ENCODE measurements around the gene AKR1C1. TPM values are rescaled to one million over a fixed set of nuclear protein-coding genes. Genes with fewer than 3 reads are reported as not detected.

The AKR1C1 gene
- total RNA-seq, 2 donors from 2014 or later = 0.62 to 1.6 TPM

DNA sequence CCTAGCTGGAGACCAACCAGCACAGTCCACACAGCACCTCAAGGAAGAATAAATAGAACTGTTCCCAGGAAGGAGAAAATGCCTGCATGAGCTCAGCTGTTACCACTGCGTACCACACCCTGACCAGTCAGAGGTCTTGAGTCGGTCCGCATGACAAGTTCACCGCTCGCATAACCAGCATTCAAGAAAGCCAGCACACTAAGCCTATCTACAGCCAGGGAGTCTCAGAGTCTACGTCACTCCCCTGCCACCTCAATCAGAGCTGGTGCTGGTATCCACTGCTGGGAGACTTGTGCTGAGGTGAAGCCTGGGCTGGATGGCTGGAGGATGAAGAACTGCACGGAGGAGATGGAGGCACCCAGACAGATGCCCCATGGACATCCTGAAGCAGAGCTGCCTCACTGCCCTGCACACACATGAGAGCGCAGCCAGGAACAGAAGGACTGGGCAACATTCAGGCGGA, 19.6 kb downstream of the AKR1C1 start:
- Mint-ChIP-seq H3K27ac (no peak overlapping the region), H3K27me3 (ENCODE audit: insufficient read depth) (peaks cover 35% of the 10 kb centered on the region), H3K4me3 (no peak overlapping the region), H3K9me3 (peaks cover 15% of the 10 kb centered on the region), H3K36me3 (ENCODE audit: low read depth) (no peaks in the 10 kb centered on the region), H3K4me1 (peaks cover 20% of the 10 kb centered on the region)
- no peaks in the 10 kb centered on the region for H3K27me3 ChIP-seq (ENCODE audit: control insufficient read depth, insufficient read depth, low read length, poor library complexity, severe bottlenecking)
- peaks cover 4% of the 10 kb centered on the region for H3K4me1 ChIP-seq (ENCODE audit: control insufficient read depth, insufficient read depth, low read length)
- TF ChIP-seq, protein P1, sequence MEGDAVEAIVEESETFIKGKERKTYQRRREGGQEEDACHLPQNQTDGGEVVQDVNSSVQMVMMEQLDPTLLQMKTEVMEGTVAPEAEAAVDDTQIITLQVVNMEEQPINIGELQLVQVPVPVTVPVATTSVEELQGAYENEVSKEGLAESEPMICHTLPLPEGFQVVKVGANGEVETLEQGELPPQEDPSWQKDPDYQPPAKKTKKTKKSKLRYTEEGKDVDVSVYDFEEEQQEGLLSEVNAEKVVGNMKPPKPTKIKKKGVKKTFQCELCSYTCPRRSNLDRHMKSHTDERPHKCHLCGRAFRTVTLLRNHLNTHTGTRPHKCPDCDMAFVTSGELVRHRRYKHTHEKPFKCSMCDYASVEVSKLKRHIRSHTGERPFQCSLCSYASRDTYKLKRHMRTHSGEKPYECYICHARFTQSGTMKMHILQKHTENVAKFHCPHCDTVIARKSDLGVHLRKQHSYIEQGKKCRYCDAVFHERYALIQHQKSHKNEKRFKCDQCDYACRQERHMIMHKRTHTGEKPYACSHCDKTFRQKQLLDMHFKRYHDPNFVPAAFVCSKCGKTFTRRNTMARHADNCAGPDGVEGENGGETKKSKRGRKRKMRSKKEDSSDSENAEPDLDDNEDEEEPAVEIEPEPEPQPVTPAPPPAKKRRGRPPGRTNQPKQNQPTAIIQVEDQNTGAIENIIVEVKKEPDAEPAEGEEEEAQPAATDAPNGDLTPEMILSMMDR (conservative IDR thresholded peaks at IDR 0.05) = no peak
- no peak overlapping the region for H3K9ac ChIP-seq (ENCODE audit: extremely low read depth, low read length, poor library complexity, severe bottlenecking)
- H3K4me3 ChIP-seq (ENCODE audit: low read length) = no peak overlapping the region
- no peaks in the 10 kb centered on the region for H3K36me3 ChIP-seq (ENCODE audit: control insufficient read depth, insufficient read depth, low read length)
- no peak for DNase-seq
- peaks cover 10% of the 10 kb centered on the region for H3K9me3 ChIP-seq (ENCODE audit: control insufficient read depth, low read length)
- no peak overlapping the region for H3K27ac ChIP-seq (ENCODE audit: low read depth, low read length)
- WGBS, 2 experiments (ENCODE audit: insufficient coverage in 1 of 2, insufficient read length in 1 of 2) = 92 to 93% methylated on average over 8 to 9 of the region's 9 CpGs

DNA sequence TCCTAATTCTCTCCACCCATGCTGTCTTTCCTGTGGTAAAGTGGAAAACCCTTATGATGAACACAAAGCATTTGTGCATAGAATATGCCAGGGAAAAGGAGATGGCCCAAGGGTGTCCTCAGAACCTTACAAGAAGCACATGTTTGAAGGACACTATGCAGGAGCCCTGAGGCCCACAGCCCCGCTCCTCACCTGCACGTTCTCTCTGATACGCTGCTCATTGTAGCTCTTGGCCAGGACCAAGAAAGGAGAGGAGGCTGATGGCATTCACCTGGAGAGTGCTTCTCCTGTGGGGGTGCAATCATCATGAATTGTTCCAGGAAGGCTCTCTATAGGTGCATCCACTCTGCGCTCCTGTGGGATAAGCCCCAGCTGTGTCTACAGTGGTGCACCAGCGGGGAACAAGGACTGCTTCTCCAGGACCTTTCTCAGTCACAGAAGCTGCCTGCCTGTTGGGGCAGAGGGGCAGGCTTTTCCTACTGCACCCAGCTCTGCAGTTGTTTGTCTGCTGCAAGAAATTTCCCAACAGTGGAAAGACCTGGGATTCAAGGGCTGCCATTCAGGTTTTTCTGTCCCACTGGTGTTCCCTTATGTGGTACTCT, 20.5 kb downstream of the AKR1C1 start:
- Mint-ChIP-seq H3K36me3 (ENCODE audit: low read depth) (no peaks in the 10 kb centered on the region), H3K27me3 (ENCODE audit: insufficient read depth) (peaks cover 37% of the 10 kb centered on the region), H3K4me1 (peaks cover 20% of the 10 kb centered on the region), H3K4me3 (no peak overlapping the region), H3K27ac (no peak overlapping the region), H3K9me3 (peaks cover 15% of the 10 kb centered on the region)
- Histone ChIP-seq H3K36me3 (ENCODE audit: control insufficient read depth, insufficient read depth, low read length) (no peaks in the 10 kb centered on the region), H3K9ac (ENCODE audit: extremely low read depth, low read length, poor library complexity, severe bottlenecking) (no peak overlapping the region), H3K4me1 (ENCODE audit: control insufficient read depth, insufficient read depth, low read length) (peaks cover 4% of the 10 kb centered on the region), H3K27me3 (ENCODE audit: control insufficient read depth, insufficient read depth, low read length, poor library complexity, severe bottlenecking) (no peaks in the 10 kb centered on the region), H3K27ac (ENCODE audit: low read depth, low read length) (no peak overlapping the region), H3K4me3 (ENCODE audit: low read length) (no peak overlapping the region), H3K9me3 (ENCODE audit: control insufficient read depth, low read length) (peaks cover 10% of the 10 kb centered on the region)
- no peak for DNase-seq
- WGBS, 2 experiments (ENCODE audit: insufficient coverage in 1 of 2, insufficient read length in 1 of 2) = 96% methylated on average over 5 of the region's 5 CpGs; no CpG with 5 or more reads in 1 of the 2 experiments
- TF ChIP-seq, protein P1 (conservative IDR thresholded peaks at IDR 0.05) = no peak

DNA sequence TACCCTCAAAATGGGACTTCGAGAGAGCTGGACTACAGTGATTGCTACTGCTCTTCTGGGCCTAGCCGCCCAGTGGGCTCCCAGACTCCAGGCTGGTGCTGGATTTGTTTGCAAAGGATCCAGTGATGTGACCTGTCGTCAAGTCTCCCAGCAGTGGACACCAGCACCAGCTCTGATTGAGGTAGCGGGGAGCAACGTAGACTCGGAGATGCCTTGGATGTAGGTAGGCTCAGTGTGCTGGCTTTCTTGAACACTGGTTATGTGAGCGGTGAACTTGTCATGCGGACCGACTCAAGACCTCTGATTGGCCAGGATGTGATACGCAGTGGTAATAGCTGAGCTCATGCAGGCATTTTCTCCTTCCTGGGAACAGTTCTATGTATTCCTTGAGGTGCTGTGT, 21.0 kb downstream of the AKR1C1 start:
- WGBS, 2 experiments (ENCODE audit: insufficient coverage in 1 of 2, insufficient read length in 1 of 2) = 94 to 98% methylated on average over 10 of the region's 10 CpGs
- no peak overlapping the region for H3K4me3 ChIP-seq (ENCODE audit: low read length)
- H3K27me3 Mint-ChIP-seq (ENCODE audit: insufficient read depth) = peaks cover 37% of the 10 kb centered on the region

More for the DNA sequence above, 21.0 kb downstream of the AKR1C1 start:
- H3K27ac Mint-ChIP-seq = no peak overlapping the region
- no peak for DNase-seq
- Histone ChIP-seq H3K27ac (ENCODE audit: low read depth, low read length) (no peak overlapping the region), H3K27me3 (ENCODE audit: control insufficient read depth, insufficient read depth, low read length, poor library complexity, severe bottlenecking) (no peaks in the 10 kb centered on the region), H3K9ac (ENCODE audit: extremely low read depth, low read length, poor library complexity, severe bottlenecking) (no peak overlapping the region), H3K36me3 (ENCODE audit: control insufficient read depth, insufficient read depth, low read length) (no peaks in the 10 kb centered on the region), H3K9me3 (ENCODE audit: control insufficient read depth, low read length) (peaks cover 10% of the 10 kb centered on the region), H3K4me1 (ENCODE audit: control insufficient read depth, insufficient read depth, low read length) (peaks cover 4% of the 10 kb centered on the region)
- H3K9me3 Mint-ChIP-seq = peaks cover 15% of the 10 kb centered on the region
- peaks cover 20% of the 10 kb centered on the region for H3K4me1 Mint-ChIP-seq
- TF ChIP-seq, protein P1 (conservative IDR thresholded peaks at IDR 0.05) = no peak
- H3K4me3 Mint-ChIP-seq = no peak overlapping the region
- H3K36me3 Mint-ChIP-seq (ENCODE audit: low read depth) = no peaks in the 10 kb centered on the region

Data from endodermal cell (in vitro differentiated cells).